ENCODE results near the gene PRPF19. TPM values are rescaled to one million over a fixed set of nuclear protein-coding genes. Genes with fewer than 3 reads are reported as not detected.

The PRPF19 gene
- total and polyA plus RNA-seq, 2 donors from 2014 or later, result 70.7 to 72.1 TPM

- FAIRE-seq (no peak), DNase-seq (no peak)
- Histone ChIP-seq H3K36me3 (ENCODE audit: control insufficient read depth in 2 of 3, insufficient read depth in 3 of 3, low read length in 3 of 3) (no peaks in the 10 kb centered on the region), H3K9me3 (ENCODE audit: control insufficient read depth in 2 of 3, insufficient read depth in 1 of 3, low read length in 3 of 3) (no peaks in the 10 kb centered on the region), H3K4me3 (ENCODE audit: low read length in 3 of 3) (no peak overlapping the region), H3K27ac (ENCODE audit: low read depth in 2 of 2, low read length in 2 of 2) (no peak overlapping the region), H3K9ac (ENCODE audit: low read length in 3 of 3) (no peak overlapping the region), H3K27me3 (ENCODE audit: control insufficient read depth, insufficient read depth, low read length) (no peaks in the 10 kb centered on the region), H3K4me1 (ENCODE audit: control insufficient read depth in 2 of 3, insufficient read depth in 2 of 3, low read depth in 1 of 3, low read length in 3 of 3) (no peaks in the 10 kb centered on the region)
- intact Hi-C loops (cut with DNase I), result no loop called here
- TF ChIP-seq CTCF (IDR thresholded peaks at IDR 0.05; ENCODE audit: borderline replicate concordance, extremely low read depth, insufficient read depth), result no peak
Observed at GRCh38 chr11:60869451-60869825, 36.9 kb downstream of the PRPF19 start.

- intact Hi-C loops (cut with DNase I), result no loop called here
- FAIRE-seq, result no peak
Observed at GRCh38 chr11:60868682-60869450, 37.5 kb downstream of the PRPF19 start.

GRCh38 chr11:60867871-60868681 is 38.3 kb downstream of the PRPF19 start:
- DNase-seq (no peak), FAIRE-seq (no peak)
- Histone ChIP-seq H3K4me1 (ENCODE audit: control insufficient read depth in 2 of 3, insufficient read depth in 2 of 3, low read depth in 1 of 3, low read length in 3 of 3) (no peaks in the 10 kb centered on the region), H3K4me3 (ENCODE audit: low read length in 3 of 3) (no peak overlapping the region), H3K27me3 (ENCODE audit: control insufficient read depth, insufficient read depth, low read length) (no peaks in the 10 kb centered on the region), H3K9ac (ENCODE audit: low read length in 3 of 3) (no peak overlapping the region), H3K36me3 (ENCODE audit: control insufficient read depth in 2 of 3, insufficient read depth in 3 of 3, low read length in 3 of 3) (no peaks in the 10 kb centered on the region), H3K9me3 (ENCODE audit: control insufficient read depth in 2 of 3, insufficient read depth in 1 of 3, low read length in 3 of 3) (no peaks in the 10 kb centered on the region), H3K27ac (ENCODE audit: low read depth in 2 of 2, low read length in 2 of 2) (no peak overlapping the region)
- no peak for TF ChIP-seq CTCF (IDR thresholded peaks at IDR 0.05; ENCODE audit: borderline replicate concordance, extremely low read depth, insufficient read depth)
- intact Hi-C loops (cut with DNase I), result no loop called here

More at GRCh38 chr11:60868682-60869450, 37.5 kb downstream of the PRPF19 start:
- DNase-seq, result no peak
- Histone ChIP-seq H3K4me1 (ENCODE audit: control insufficient read depth in 2 of 3, insufficient read depth in 2 of 3, low read depth in 1 of 3, low read length in 3 of 3) (no peaks in the 10 kb centered on the region), H3K36me3 (ENCODE audit: control insufficient read depth in 2 of 3, insufficient read depth in 3 of 3, low read length in 3 of 3) (no peaks in the 10 kb centered on the region), H3K9ac (ENCODE audit: low read length in 3 of 3) (no peak overlapping the region), H3K27ac (ENCODE audit: low read depth in 2 of 2, low read length in 2 of 2) (no peak overlapping the region), H3K9me3 (ENCODE audit: control insufficient read depth in 2 of 3, insufficient read depth in 1 of 3, low read length in 3 of 3) (no peaks in the 10 kb centered on the region), H3K4me3 (ENCODE audit: low read length in 3 of 3) (no peak overlapping the region), H3K27me3 (ENCODE audit: control insufficient read depth, insufficient read depth, low read length) (no peaks in the 10 kb centered on the region)
- no peak for TF ChIP-seq CTCF (IDR thresholded peaks at IDR 0.05; ENCODE audit: borderline replicate concordance, extremely low read depth, insufficient read depth)
